ENCODE data around the gene LIG4.

GRCh38 chr13:108200781-108201398, 14.4 kb downstream of the LIG4 start:
- TF ChIP-seq CTCF (conservative IDR thresholded peaks at IDR 0.05): no peak
- no peak for TF ChIP-seq ZFX (IDR thresholded peaks at IDR 0.05)

All from C4-2B (cell line).